GM12878 (cell line): ENCODE results near the gene B3GALT6. TPM values are rescaled to one million over a fixed set of nuclear protein-coding genes. Genes with fewer than 3 reads are reported as not detected.

ENCODE experiments used
- CUX1 ChIP-seq: IDR thresholded peaks from 2 replicates; pipeline ENCODE4 v1.6.1; 2012; ENCODE audit warnings: improper control_type of control experiment, low read depth, low read length; ENCODE audit not compliant: insufficient replicate concordance
- E2F4 ChIP-seq: IDR thresholded peaks from 2 replicates; pipeline ENCODE4 v1.6.1; 2012; ENCODE audit warnings: low read depth, low read length, improper control_type of control experiment
- EGR1 ChIP-seq, 2 experiments: IDR thresholded peaks; 1 replicate in 1 of 2; 2 replicates in 1 of 2; pipeline ENCODE4 v1.6.1; 2011 to 2012; ENCODE audit warnings: low read depth in 2 of 2, low read length in 2 of 2, borderline replicate concordance in 1 of 2, mild to moderate bottlenecking in 1 of 2, moderate library complexity in 1 of 2
- EP300 ChIP-seq, 2 experiments: fragments of 150-350 bp in 1 of 2; IDR thresholded peaks; 2 replicates each; pipeline ENCODE4 v1.6.1; 2011 to 2012; ENCODE audit warnings: low read depth in 2 of 2, low read length in 2 of 2, borderline replicate concordance in 1 of 2, improper control_type of control experiment in 1 of 2, inconsistent platforms in 1 of 2; ENCODE audit not compliant: control insufficient read depth in 1 of 2
- MEF2B ChIP-seq: fragments of 450-650 bp; IDR thresholded peaks from 2 replicates; pipeline ENCODE4 v1.6.1; 2018; ENCODE audit warnings: mild to moderate bottlenecking, moderate library complexity; ENCODE audit not compliant: partially characterized antibody, poor library complexity, severe bottlenecking
- NFYA ChIP-seq: IDR thresholded peaks from 2 replicates; pipeline ENCODE4 v1.6.1; 2011; ENCODE audit warnings: low read depth, mild to moderate bottlenecking, low read length, improper control_type of control experiment, borderline replicate concordance
- REST ChIP-seq: IDR thresholded peaks from 2 replicates; pipeline ENCODE4 v1.6.1; 2012; ENCODE audit warnings: mild to moderate bottlenecking, low read depth, low read length
- ZBED1 ChIP-seq: IDR thresholded peaks from 2 replicates; pipeline ENCODE4 v1.6.1; 2016; ENCODE audit warnings: borderline replicate concordance
- polyA plus RNA-seq, 11 experiments: library from polyadenylated mRNA; depleted of rRNA in 4 of 11; unstranded in 6 of 11; stranded (reverse) in 5 of 11; fragments of >200 nt; fragmentation: Nextera tagmentation in 4 of 11; fragmentation: Illumina TruSeq in 1 of 11; extraction: Ambion mirVana in 4 of 11; extraction: Trizol in 1 of 11; gene quantifications; 1 replicate in 1 of 11; 2 replicates in 10 of 11; pipeline versions ENCODE4 v1.2.1 to v1.2.3, GENCODE V29; 2011 to 2016; ENCODE audit warnings: inconsistent platforms in 2 of 11, missing spikeins in 2 of 11, low read depth in 1 of 11
- total RNA-seq, 4 experiments: library from RNA; depleted of rRNA in 3 of 4; stranded (reverse); fragments of >200 nt in 3 of 4; fragmentation: Illumina TruSeq in 1 of 4; extraction: Trizol in 1 of 4; gene quantifications; 2 replicates each; pipeline versions ENCODE4 v1.2.1 to v1.2.3, GENCODE V29; 2013 to 2021

The B3GALT6 gene
- total and polyA plus RNA-seq, 10 of the 15 experiments (the other 5 are each of a cell fraction or from before 2014, with no cell fraction given) = 0.53 to 20.8 (median 4.5) TPM

GRCh38 chr1:1215080-1215676 is 16.9 kb upstream of the B3GALT6 start (continued):
- TF ChIP-seq REST = no peak
- no peak for TF ChIP-seq MEF2B
- TF ChIP-seq EGR1 (IDR thresholded peaks at IDR 0.05; ENCODE audit: borderline replicate concordance in 1 of 2, low read depth in 2 of 2, low read length in 2 of 2) = no peak
- TF ChIP-seq EP300 (IDR thresholded peaks at IDR 0.05; ENCODE audit: borderline replicate concordance in 1 of 2, control insufficient read depth in 1 of 2, low read depth in 2 of 2, low read length in 2 of 2) = no peak
- TF ChIP-seq E2F4 = no peak
- TF ChIP-seq CUX1 = no peak
- TF ChIP-seq ZBED1 = no peak
- TF ChIP-seq NFYA = no peak
